Stimulated activated effector memory CD8-positive, alpha-beta T cell treated with anti-CD3 and anti-CD28 coated beads, Interleukin-12 subunit alpha, Interleukin-12 subunit beta, amount 100 ng/mL, for 72 hours (primary cell): Measurements from ENCODE around the gene USP47.

Source experiments
- ATAC-seq: fragments of 150-1000 bp; cut with Tn5 transposase; 2 replicates; pipeline ENCODE4 v1.10.0; 2021
- DNase-seq, 2 donors: peaks; one replicate each; pipeline ENCODE4 v3.0.0; 2021 to 2022; ENCODE audit warnings: low spot score in 2 of 2
- H3K27ac Mint-ChIP-seq: one replicate; pipeline ENCODE4 v1.8.0; 2022; ENCODE audit warnings: mild to moderate bottlenecking, mixed read lengths
- H3K36me3 Mint-ChIP-seq: one replicate; pipeline ENCODE4 v1.8.0; 2022; ENCODE audit warnings: mild to moderate bottlenecking, mixed read lengths
- H3K4me1 Mint-ChIP-seq: one replicate; pipeline ENCODE4 v1.8.0; 2022; ENCODE audit warnings: mixed read lengths
- H3K4me3 Mint-ChIP-seq: one replicate; pipeline ENCODE4 v1.8.0; 2022; ENCODE audit warnings: mild to moderate bottlenecking, mixed read lengths
- H3K9me3 Mint-ChIP-seq: one replicate; pipeline ENCODE4 v1.8.0; 2022; ENCODE audit warnings: mixed read lengths

The USP47 gene

GRCh38 chr11:11969380-11970215 is 127.8 kb downstream of the USP47 start:
- no peak overlapping the region for H3K4me3 Mint-ChIP-seq
- no peak overlapping the region for H3K27ac Mint-ChIP-seq
- peaks cover 17% of the 10 kb centered on the region for H3K4me1 Mint-ChIP-seq
- H3K9me3 Mint-ChIP-seq, result no peaks in the 10 kb centered on the region
- DNase-seq, result peak in 1 of 2 donors; percentile 40
- no peak for ATAC-seq
- peaks cover 4% of the 10 kb centered on the region for H3K36me3 Mint-ChIP-seq

- H3K9me3 Mint-ChIP-seq, result no peaks in the 10 kb centered on the region
- H3K4me1 Mint-ChIP-seq, result peaks cover 22% of the 10 kb centered on the region
- peaks cover 4% of the 10 kb centered on the region for H3K36me3 Mint-ChIP-seq
- no peak overlapping the region for H3K4me3 Mint-ChIP-seq
- no peak overlapping the region for H3K27ac Mint-ChIP-seq
- DNase-seq (peak in 1 of 2 donors; percentile 33), ATAC-seq (no peak)
Measured at GRCh38 chr11:11970556-11970955, 128.8 kb downstream of the USP47 start.

GRCh38 chr11:11971906-11972547 is 130.3 kb downstream of the USP47 start:
- peaks cover 4% of the 10 kb centered on the region for H3K36me3 Mint-ChIP-seq
- peaks cover 16% of the 10 kb centered on the region for H3K4me1 Mint-ChIP-seq
- H3K27ac Mint-ChIP-seq, result no peak overlapping the region
- peak in 1 of 2 donors; percentile 43 for DNase-seq
- ATAC-seq, result no peak
- no peak overlapping the region for H3K4me3 Mint-ChIP-seq
- H3K9me3 Mint-ChIP-seq, result no peaks in the 10 kb centered on the region

- H3K27ac Mint-ChIP-seq, result peak overlapping the region; percentile 40
- DNase-seq, result peak in 1 of 2 donors; percentile 39
- H3K36me3 Mint-ChIP-seq, result peaks cover 4% of the 10 kb centered on the region
- H3K9me3 Mint-ChIP-seq, result no peaks in the 10 kb centered on the region
- H3K4me3 Mint-ChIP-seq, result no peak overlapping the region
- H3K4me1 Mint-ChIP-seq, result peaks cover 16% of the 10 kb centered on the region
- ATAC-seq, result no peak
Measured at GRCh38 chr11:11972730-11973341, 131.1 kb downstream of the USP47 start.

- ATAC-seq, result no peak
- peak overlapping the region; percentile 40 for H3K27ac Mint-ChIP-seq
- no peak for DNase-seq
- H3K4me3 Mint-ChIP-seq, result no peak overlapping the region
- peaks cover 16% of the 10 kb centered on the region for H3K4me1 Mint-ChIP-seq
- no peaks in the 10 kb centered on the region for H3K9me3 Mint-ChIP-seq
- peaks cover 4% of the 10 kb centered on the region for H3K36me3 Mint-ChIP-seq
Measured at GRCh38 chr11:11973361-11973800, 131.6 kb downstream of the USP47 start.

GRCh38 chr11:11973866-11974265 is 132.1 kb downstream of the USP47 start:
- Mint-ChIP-seq H3K4me3 (no peak overlapping the region), H3K9me3 (no peaks in the 10 kb centered on the region), H3K36me3 (peaks cover 4% of the 10 kb centered on the region), H3K27ac (no peak overlapping the region), H3K4me1 (peaks cover 16% of the 10 kb centered on the region)
- peak in 1 of 2 donors; percentile 38 for DNase-seq
- no peak for ATAC-seq

GRCh38 chr11:11975201-11976092 is 133.7 kb downstream of the USP47 start:
- Mint-ChIP-seq H3K36me3 (no peaks in the 10 kb centered on the region), H3K27ac (peak overlapping the region; percentile 14)

GRCh38 chr11:11976481-11977127 is 134.8 kb downstream of the USP47 start:
- no peak for ATAC-seq
- no peaks in the 10 kb centered on the region for H3K9me3 Mint-ChIP-seq
- H3K36me3 Mint-ChIP-seq, result no peaks in the 10 kb centered on the region
- peaks cover 16% of the 10 kb centered on the region for H3K4me1 Mint-ChIP-seq
- DNase-seq, result no peak
- H3K4me3 Mint-ChIP-seq, result no peak overlapping the region
- peak overlapping the region; percentile 81 for H3K27ac Mint-ChIP-seq

More at GRCh38 chr11:11975201-11976092, 133.7 kb downstream of the USP47 start:
- no peak for DNase-seq
- no peak for ATAC-seq
- no peak overlapping the region for H3K4me3 Mint-ChIP-seq
- no peaks in the 10 kb centered on the region for H3K9me3 Mint-ChIP-seq
- peaks cover 16% of the 10 kb centered on the region for H3K4me1 Mint-ChIP-seq

GRCh38 chr11:11977206-11977938 is 135.6 kb downstream of the USP47 start:
- Mint-ChIP-seq H3K4me1 (peaks cover 16% of the 10 kb centered on the region), H3K36me3 (no peaks in the 10 kb centered on the region), H3K4me3 (no peak overlapping the region), H3K9me3 (no peaks in the 10 kb centered on the region), H3K27ac (peak overlapping the region; percentile 81)
- DNase-seq, result no peak
- ATAC-seq, result no peak

- DNase-seq (no peak), ATAC-seq (no peak)
- Mint-ChIP-seq H3K4me1 (peaks cover 16% of the 10 kb centered on the region), H3K4me3 (no peak overlapping the region), H3K9me3 (no peaks in the 10 kb centered on the region), H3K36me3 (no peaks in the 10 kb centered on the region), H3K27ac (peak overlapping the region; percentile 11)
Measured at GRCh38 chr11:11978098-11978637, 136.4 kb downstream of the USP47 start.

GRCh38 chr11:11978792-11979487 is 137.2 kb downstream of the USP47 start:
- DNase-seq (no peak), ATAC-seq (no peak)
- no peaks in the 10 kb centered on the region for H3K36me3 Mint-ChIP-seq
- H3K27ac Mint-ChIP-seq, result peak overlapping the region; percentile 11
- no peak overlapping the region for H3K4me3 Mint-ChIP-seq
- peaks cover 16% of the 10 kb centered on the region for H3K4me1 Mint-ChIP-seq
- H3K9me3 Mint-ChIP-seq, result no peaks in the 10 kb centered on the region

- Mint-ChIP-seq H3K9me3 (no peaks in the 10 kb centered on the region), H3K4me3 (no peak overlapping the region), H3K27ac (no peak overlapping the region), H3K36me3 (no peaks in the 10 kb centered on the region), H3K4me1 (peaks cover 16% of the 10 kb centered on the region)
- DNase-seq, result no peak
- no peak for ATAC-seq
Measured at GRCh38 chr11:11979488-11980117, 137.8 kb downstream of the USP47 start.

- ATAC-seq (no peak), DNase-seq (no peak)
- Mint-ChIP-seq H3K9me3 (no peaks in the 10 kb centered on the region), H3K4me3 (no peak overlapping the region), H3K36me3 (no peaks in the 10 kb centered on the region), H3K27ac (no peak overlapping the region), H3K4me1 (peaks cover 11% of the 10 kb centered on the region)
Measured at GRCh38 chr11:11980200-11980599, 138.4 kb downstream of the USP47 start.
